GM21717 (cell line): ENCODE data around the gene TXNDC5.

Source experiments
- ATAC-seq: cut with Tn5 transposase; IDR thresholded peaks from one replicate; pipeline ENCODE4 v1.9.1; 2021; ENCODE audit warnings: mild to moderate bottlenecking, moderate library complexity; ENCODE audit not compliant: unreplicated experiment

Gene TXNDC5

GRCh38 chr6:7868926-7869325 lies 41.7 kb downstream of the TXNDC5 start:
- ATAC-seq = no peak

- ATAC-seq = no peak
Measured at GRCh38 chr6:7866526-7866925, 44.1 kb downstream of the TXNDC5 start.

- no peak for ATAC-seq
Measured at GRCh38 chr6:7865781-7866180, 44.8 kb downstream of the TXNDC5 start.

- no peak for ATAC-seq
Measured at GRCh38 chr6:7859591-7859990, 51.0 kb downstream of the TXNDC5 start.

GRCh38 chr6:7851780-7852179 lies 58.8 kb downstream of the TXNDC5 start:
- ATAC-seq = no peak

GRCh38 chr6:7848229-7848628 lies 62.4 kb downstream of the TXNDC5 start:
- no peak for ATAC-seq

GRCh38 chr6:7846966-7847818 lies 63.4 kb downstream of the TXNDC5 start:
- no peak for ATAC-seq

GRCh38 chr6:7841781-7842468 lies 68.7 kb downstream of the TXNDC5 start:
- ATAC-seq = no peak

GRCh38 chr6:7836371-7837026 lies 74.1 kb downstream of the TXNDC5 start:
- no peak for ATAC-seq

- no peak for ATAC-seq
Measured at GRCh38 chr6:7833751-7834070, 76.9 kb downstream of the TXNDC5 start.

- no peak for ATAC-seq
Measured at GRCh38 chr6:7832904-7833750, 77.5 kb downstream of the TXNDC5 start.
